Smooth muscle cell (in vitro differentiated cells): ENCODE results near the gene ZFYVE26. TPM values are rescaled to one million over a fixed set of nuclear protein-coding genes. Genes with fewer than 3 reads are reported as not detected.

ENCODE experiments used
- DNase-seq: peaks from one replicate; lab custom pipeline; 2025; ENCODE audit not compliant: unreplicated experiment; lab: John Stamatoyannopoulos, UW
- H2AFZ ChIP-seq: fragments of 200-600 bp; sonication (generic); 2 replicates; pipeline ENCODE4 v1.6.0; 2016; ENCODE audit warnings: antibody characterized with exemption, low read depth, mild to moderate bottlenecking
- H3F3A ChIP-seq: fragments of 200-600 bp; sonication (generic); 2 replicates; pipeline ENCODE4 v1.6.0; 2017; ENCODE audit warnings: antibody characterized with exemption, low read depth
- H3K27ac ChIP-seq: fragments of 200-600 bp; sonication (generic); 2 replicates; pipeline ENCODE4 v1.5.1; 2016; ENCODE audit warnings: low read depth, mild to moderate bottlenecking
- H3K27me3 ChIP-seq: fragments of 200-600 bp; sonication (generic); 2 replicates; pipeline ENCODE4 v1.6.1; 2016; ENCODE audit warnings: low read depth, mild to moderate bottlenecking
- H3K36me3 ChIP-seq: fragments of 200-600 bp; sonication (generic); 2 replicates; pipeline ENCODE4 v1.5.1; 2016; ENCODE audit warnings: low read depth
- H3K4me1 ChIP-seq: fragments of 200-600 bp; sonication (generic); 2 replicates; pipeline ENCODE4 v1.5.1; 2016; ENCODE audit warnings: low read depth
- H3K4me2 ChIP-seq: fragments of 200-600 bp; sonication (generic); 2 replicates; pipeline ENCODE4 v1.6.0; 2016; ENCODE audit warnings: mild to moderate bottlenecking
- H3K4me3 ChIP-seq: fragments of 200-600 bp; sonication (generic); 2 replicates; pipeline ENCODE4 v1.5.1; 2016; ENCODE audit warnings: mild to moderate bottlenecking
- H3K79me2 ChIP-seq: fragments of 200-600 bp; sonication (generic); 2 replicates; pipeline ENCODE4 v1.6.0; 2016; ENCODE audit warnings: low read depth, mild to moderate bottlenecking
- H3K9ac ChIP-seq: fragments of 200-600 bp; sonication (generic); 2 replicates; pipeline ENCODE4 v1.6.0; 2016; ENCODE audit warnings: low read depth
- H3K9me3 ChIP-seq: fragments of 200-600 bp; sonication (generic); replicated peaks from 2 replicates; pipeline ENCODE4 v1.5.1; 2016; ENCODE audit warnings: low read depth
- H4K20me1 ChIP-seq: fragments of 200-600 bp; sonication (generic); 2 replicates; pipeline ENCODE4 v1.6.0; 2016; ENCODE audit warnings: low read depth
- WGBS: methylation state at CpG from one replicate; pipeline ENCODE4 v1.1.7; 2016; ENCODE audit warnings: low lambda C conversion rate; 5-methylcytosine and 5-hydroxymethylcytosine counted together
- polyA plus RNA-seq: library from polyadenylated mRNA; unstranded; fragments of >200 nt; fragmentation: Nextera tagmentation; extraction: Ambion mirVana; gene quantifications from 2 replicates; pipeline ENCODE4 v1.2.1, GENCODE V29; 2016
- total RNA-seq: library from RNA; depleted of rRNA; stranded (reverse); fragments of >200 nt; gene quantifications from 2 replicates; pipeline ENCODE4 v1.2.3, GENCODE V29; 2014
- TF ChIP-seq, protein P1 (sequence below): fragments of 200-600 bp; sonication (generic); IDR thresholded peaks from 2 replicates; pipeline ENCODE4 v1.5.1; 2017; ENCODE audit warnings: borderline replicate concordance, mild to moderate bottlenecking, antibody characterized with exemption; ENCODE audit not compliant: insufficient read depth, poor library complexity, severe bottlenecking

ZFYVE26 gene
- total and polyA plus RNA-seq, 2 experiments from 2014 or later = 4.5 to 42.7 TPM

DNA sequence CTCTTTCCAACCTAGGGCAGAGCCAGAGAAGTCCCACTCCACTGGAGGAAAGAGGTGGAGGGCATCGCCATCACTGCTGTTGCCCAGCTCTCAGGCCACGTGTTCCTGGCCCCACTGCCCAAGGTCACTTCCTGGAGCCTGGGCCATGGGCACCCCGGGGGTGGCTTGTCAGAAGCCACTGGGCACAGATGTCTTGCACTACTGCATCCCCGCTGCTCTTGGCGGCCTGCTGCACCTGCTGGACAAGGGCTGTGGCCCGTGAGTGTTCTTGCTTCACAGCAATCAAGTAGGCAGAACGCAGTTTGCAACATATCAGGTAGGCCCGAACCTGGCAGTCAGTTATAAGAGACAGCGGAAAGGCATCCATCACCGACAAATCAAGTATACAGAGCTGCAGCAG is 68.1 kb downstream of the ZFYVE26 start:
- Histone ChIP-seq H3K4me3 (no peak overlapping the region), H3K9ac (no peak overlapping the region), H3K4me1 (no peaks in the 10 kb centered on the region), H3K9me3 (no peaks in the 10 kb centered on the region), H3K27me3 (no peaks in the 10 kb centered on the region), H4K20me1 (no peaks in the 10 kb centered on the region), H3K27ac (no peak overlapping the region), H3K79me2 (no peaks in the 10 kb centered on the region), H3K36me3 (no peaks in the 10 kb centered on the region), H3K4me2 (no peak overlapping the region), H3F3A (no peaks in the 10 kb centered on the region), H2AFZ (no peak overlapping the region)
- TF ChIP-seq, protein P1, sequence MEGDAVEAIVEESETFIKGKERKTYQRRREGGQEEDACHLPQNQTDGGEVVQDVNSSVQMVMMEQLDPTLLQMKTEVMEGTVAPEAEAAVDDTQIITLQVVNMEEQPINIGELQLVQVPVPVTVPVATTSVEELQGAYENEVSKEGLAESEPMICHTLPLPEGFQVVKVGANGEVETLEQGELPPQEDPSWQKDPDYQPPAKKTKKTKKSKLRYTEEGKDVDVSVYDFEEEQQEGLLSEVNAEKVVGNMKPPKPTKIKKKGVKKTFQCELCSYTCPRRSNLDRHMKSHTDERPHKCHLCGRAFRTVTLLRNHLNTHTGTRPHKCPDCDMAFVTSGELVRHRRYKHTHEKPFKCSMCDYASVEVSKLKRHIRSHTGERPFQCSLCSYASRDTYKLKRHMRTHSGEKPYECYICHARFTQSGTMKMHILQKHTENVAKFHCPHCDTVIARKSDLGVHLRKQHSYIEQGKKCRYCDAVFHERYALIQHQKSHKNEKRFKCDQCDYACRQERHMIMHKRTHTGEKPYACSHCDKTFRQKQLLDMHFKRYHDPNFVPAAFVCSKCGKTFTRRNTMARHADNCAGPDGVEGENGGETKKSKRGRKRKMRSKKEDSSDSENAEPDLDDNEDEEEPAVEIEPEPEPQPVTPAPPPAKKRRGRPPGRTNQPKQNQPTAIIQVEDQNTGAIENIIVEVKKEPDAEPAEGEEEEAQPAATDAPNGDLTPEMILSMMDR = no peak
- DNase-seq = no peak
- WGBS = 97% methylated on average over 10 of the region's 10 CpGs

DNA sequence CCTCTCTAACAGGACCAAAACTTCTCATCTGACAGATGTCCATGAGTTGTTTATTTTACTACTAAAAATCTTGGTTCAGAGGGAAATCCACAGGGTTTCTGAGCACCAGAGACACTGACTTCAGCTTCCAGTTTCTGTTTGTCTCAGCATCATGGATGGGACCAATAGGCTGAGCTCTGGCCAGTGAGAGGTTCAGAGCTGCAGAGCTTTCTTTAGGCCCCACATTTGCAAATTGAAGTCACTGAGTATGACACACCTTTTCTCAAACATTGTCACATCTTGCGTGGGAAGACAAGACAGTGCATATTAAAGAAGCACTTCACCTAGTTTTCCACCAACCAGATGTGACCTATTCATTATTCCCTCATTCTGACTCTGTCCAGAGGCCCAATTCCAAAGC is 69.5 kb downstream of the ZFYVE26 start:
- Histone ChIP-seq H3K36me3 (no peaks in the 10 kb centered on the region), H3F3A (no peaks in the 10 kb centered on the region), H3K9ac (no peak overlapping the region), H3K79me2 (no peaks in the 10 kb centered on the region), H3K27ac (no peak overlapping the region), H3K4me1 (no peaks in the 10 kb centered on the region), H3K4me3 (no peak overlapping the region), H2AFZ (no peak overlapping the region), H4K20me1 (no peaks in the 10 kb centered on the region), H3K4me2 (no peak overlapping the region), H3K27me3 (peaks cover 5% of the 10 kb centered on the region), H3K9me3 (no peaks in the 10 kb centered on the region)
- no peak for DNase-seq
- TF ChIP-seq, protein P1 = no peak
- 94% methylated on average over 1 of the region's 1 CpG for WGBS

DNA sequence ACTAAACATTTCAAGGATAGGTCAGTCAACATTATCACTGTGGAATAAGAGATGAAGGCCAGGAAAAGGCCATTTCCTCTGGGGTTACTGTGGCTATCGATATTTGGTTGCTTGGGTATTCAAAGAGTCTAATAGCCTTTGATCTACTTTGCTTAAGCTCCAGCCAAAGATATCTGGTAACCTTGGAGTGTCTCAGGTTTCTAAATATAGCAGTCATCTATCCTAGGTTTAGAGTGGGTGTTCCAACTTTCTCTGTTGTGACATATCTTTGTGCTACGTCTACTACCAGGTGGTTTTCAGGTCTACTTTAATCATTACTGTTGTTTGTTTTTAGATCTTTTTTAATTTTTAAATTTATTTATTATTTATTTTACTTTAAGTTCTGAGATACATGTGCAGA is 72.3 kb downstream of the ZFYVE26 start:
- Histone ChIP-seq H3F3A (no peaks in the 10 kb centered on the region), H3K4me3 (no peak overlapping the region), H2AFZ (no peak overlapping the region), H3K9me3 (no peaks in the 10 kb centered on the region), H3K36me3 (no peaks in the 10 kb centered on the region), H3K9ac (no peak overlapping the region), H3K27ac (no peak overlapping the region), H3K79me2 (no peaks in the 10 kb centered on the region), H4K20me1 (no peaks in the 10 kb centered on the region), H3K4me1 (no peaks in the 10 kb centered on the region), H3K27me3 (peaks cover 9% of the 10 kb centered on the region), H3K4me2 (no peak overlapping the region)
- 84% methylated on average over 2 of the region's 2 CpGs for WGBS
- no peak for DNase-seq
- TF ChIP-seq, protein P1 = no peak

DNA sequence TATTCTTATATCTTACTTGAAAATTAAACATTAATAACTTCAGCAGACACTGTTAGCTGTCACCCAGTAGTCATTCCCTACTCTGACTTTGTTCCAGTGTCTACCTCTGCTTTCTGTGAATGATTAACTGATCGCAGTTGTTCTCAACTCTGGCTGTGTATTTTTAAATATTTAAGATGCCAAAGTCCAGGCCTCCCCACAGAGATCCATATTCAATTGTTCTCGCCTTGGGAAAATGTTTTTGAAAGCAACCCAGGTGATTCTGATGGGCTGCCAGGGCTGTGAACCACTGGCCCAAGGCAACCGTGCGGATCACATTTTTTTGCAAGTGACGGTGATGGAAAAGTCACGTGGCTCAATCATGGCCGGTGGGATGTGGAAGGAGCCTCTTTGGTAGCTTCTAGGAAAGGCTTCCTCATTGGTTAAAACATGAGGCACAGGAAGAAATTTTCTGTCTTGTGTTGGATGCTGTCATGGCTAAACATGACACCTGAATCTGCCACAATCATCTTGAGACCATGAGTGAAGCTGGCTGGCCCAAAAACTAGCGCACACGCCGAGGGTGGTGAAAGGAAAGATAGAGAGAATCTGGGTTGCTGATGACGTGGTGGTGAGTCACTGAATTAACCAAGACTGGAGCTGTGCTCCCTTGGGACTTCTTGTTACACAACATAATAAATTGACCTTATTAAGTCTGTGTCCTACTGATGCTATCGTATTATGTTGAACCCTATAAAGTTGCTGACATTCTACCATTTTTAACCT is 77.5 kb downstream of the ZFYVE26 start:
- Histone ChIP-seq H3F3A (no peaks in the 10 kb centered on the region), H3K27me3 (peaks cover 9% of the 10 kb centered on the region), H3K27ac (no peak overlapping the region), H3K9ac (no peak overlapping the region), H3K4me3 (no peak overlapping the region), H4K20me1 (no peaks in the 10 kb centered on the region), H3K36me3 (no peaks in the 10 kb centered on the region), H3K4me1 (no peaks in the 10 kb centered on the region), H3K79me2 (no peaks in the 10 kb centered on the region), H3K9me3 (no peaks in the 10 kb centered on the region), H3K4me2 (no peak overlapping the region), H2AFZ (no peak overlapping the region)
- no peak for DNase-seq
- 65% methylated on average over 12 of the region's 12 CpGs for WGBS
- TF ChIP-seq, protein P1 = no peak
